GM19468 (cell line): ENCODE measurements around the gene CAMSAP3.

ENCODE experiments used
- ATAC-seq: cut with Tn5 transposase; IDR thresholded peaks from one replicate; pipeline ENCODE4 v1.9.1; 2021; ENCODE audit warnings: mild to moderate bottlenecking, moderate library complexity, moderate number of reproducible peaks; ENCODE audit not compliant: unreplicated experiment; ENCODE audit errors: extremely low read depth

Gene CAMSAP3, protein sequence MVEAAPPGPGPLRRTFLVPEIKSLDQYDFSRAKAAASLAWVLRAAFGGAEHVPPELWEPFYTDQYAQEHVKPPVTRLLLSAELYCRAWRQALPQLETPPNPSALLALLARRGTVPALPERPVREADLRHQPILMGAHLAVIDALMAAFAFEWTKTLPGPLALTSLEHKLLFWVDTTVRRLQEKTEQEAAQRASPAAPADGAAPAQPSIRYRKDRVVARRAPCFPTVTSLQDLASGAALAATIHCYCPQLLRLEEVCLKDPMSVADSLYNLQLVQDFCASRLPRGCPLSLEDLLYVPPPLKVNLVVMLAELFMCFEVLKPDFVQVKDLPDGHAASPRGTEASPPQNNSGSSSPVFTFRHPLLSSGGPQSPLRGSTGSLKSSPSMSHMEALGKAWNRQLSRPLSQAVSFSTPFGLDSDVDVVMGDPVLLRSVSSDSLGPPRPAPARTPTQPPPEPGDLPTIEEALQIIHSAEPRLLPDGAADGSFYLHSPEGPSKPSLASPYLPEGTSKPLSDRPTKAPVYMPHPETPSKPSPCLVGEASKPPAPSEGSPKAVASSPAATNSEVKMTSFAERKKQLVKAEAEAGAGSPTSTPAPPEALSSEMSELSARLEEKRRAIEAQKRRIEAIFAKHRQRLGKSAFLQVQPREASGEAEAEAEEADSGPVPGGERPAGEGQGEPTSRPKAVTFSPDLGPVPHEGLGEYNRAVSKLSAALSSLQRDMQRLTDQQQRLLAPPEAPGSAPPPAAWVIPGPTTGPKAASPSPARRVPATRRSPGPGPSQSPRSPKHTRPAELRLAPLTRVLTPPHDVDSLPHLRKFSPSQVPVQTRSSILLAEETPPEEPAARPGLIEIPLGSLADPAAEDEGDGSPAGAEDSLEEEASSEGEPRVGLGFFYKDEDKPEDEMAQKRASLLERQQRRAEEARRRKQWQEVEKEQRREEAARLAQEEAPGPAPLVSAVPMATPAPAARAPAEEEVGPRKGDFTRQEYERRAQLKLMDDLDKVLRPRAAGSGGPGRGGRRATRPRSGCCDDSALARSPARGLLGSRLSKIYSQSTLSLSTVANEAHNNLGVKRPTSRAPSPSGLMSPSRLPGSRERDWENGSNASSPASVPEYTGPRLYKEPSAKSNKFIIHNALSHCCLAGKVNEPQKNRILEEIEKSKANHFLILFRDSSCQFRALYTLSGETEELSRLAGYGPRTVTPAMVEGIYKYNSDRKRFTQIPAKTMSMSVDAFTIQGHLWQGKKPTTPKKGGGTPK

DNA sequence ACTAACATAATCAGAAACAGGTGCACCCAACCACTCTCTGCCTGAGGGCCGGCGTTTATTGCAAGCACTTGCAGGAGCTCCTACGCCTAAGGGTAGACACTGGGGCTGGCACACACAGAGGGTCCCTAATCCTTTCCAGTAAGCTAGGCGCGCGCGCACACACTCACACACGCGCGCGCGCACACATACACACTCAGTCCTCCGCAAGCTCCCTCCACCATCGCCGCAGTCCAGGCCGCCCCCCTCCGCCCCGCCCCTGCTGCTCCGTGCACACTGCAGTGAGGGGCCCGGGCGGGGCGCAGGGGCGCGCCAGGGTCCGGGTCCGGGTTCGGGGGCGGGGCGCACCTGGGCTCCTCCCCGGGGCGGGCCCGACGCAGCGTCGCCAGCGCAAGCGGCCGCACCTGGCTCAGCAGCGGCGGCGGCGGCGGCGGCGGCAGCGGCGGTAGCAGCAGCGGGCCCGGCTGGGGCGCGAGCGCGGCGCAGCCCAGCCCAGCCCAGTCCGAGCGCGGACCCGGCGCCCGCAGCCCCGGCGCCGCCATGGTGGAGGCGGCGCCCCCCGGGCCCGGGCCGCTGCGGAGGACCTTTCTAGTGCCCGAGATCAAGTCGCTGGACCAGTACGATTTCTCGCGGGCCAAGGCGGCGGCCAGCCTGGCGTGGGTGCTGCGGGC lies at the start of gene CAMSAP3:
CAMSAP3 (plus strand) TSS at position 398 of the 668 bp plus-strand sequence; CDS start at position 538, 140 bp downstream.
- ATAC-seq, result no peak

DNA sequence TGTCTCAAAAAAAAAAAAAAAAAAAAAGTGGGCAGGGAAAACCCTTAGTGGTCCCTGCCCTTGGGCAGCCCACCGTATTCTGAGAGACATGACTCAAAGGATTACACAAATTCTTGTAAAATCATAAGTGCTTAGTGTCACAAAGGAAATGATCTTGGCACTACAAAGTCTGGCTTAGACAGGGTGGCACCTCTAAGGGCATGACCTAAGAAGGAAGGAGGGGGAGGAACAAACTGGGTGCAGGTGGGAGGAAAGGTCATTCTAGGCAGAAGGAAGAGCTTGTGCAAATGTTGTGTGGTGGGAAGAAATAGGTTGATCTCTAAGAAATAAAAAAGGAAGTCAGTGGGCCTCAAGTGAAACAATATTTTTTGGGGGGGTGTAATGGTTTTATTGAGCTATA lies 49.8 kb upstream of the CAMSAP3 start:
- no peak for ATAC-seq

DNA sequence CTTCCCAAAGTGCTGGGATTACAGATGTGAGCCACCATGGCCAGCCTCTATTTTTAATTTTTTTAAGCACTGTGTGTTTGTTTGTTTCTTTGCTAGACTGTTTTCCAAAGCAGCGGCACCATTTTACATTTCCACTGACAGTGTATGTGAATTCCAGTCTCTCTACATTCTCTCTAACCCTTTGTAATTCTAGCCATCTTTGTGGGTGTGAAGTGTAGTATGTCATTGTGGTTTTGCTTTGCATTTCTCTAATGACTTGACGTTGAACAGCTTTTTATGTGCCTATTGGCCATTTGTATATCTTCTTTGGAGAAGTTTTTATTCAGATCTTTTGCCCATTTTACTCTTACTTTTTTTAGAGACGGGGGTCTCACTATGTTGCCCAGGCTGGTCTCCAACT lies 48.5 kb upstream of the CAMSAP3 start:
- ATAC-seq, result no peak

DNA sequence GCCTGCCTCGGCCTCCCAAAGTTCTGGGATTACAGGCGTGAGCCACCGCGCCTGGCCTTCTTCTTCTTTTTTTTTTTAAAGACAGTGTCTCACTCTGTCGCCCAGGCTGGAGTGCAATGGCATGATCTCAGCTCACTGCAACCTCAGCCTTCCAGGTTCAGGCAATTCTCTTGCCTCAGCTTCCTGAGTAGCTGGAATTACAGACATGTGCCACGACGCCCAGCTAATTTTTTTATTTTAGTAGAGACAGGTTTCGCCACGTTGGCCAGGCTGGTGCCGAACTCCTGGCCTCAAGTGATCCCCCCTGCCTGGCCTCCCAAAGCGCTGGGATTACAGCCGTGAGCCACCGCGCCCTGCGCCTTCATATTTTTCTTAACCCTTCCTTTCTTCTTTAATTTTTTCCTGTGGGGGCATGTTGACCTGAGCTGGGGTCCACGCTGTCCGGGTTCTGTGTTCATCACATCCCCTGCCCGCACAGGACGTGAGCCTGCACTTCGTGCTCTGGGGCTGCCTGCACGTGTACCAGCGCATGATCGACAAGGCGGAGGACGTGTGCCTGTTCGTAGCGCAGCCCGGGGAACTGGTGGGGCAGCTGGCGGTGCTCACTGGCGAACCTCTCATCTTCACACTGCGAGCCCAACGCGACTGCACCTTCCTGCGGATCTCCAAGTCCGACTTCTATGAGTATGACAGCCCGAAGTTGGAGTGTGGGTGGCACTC lies 46.1 kb upstream of the CAMSAP3 start:
- ATAC-seq, result no peak

DNA sequence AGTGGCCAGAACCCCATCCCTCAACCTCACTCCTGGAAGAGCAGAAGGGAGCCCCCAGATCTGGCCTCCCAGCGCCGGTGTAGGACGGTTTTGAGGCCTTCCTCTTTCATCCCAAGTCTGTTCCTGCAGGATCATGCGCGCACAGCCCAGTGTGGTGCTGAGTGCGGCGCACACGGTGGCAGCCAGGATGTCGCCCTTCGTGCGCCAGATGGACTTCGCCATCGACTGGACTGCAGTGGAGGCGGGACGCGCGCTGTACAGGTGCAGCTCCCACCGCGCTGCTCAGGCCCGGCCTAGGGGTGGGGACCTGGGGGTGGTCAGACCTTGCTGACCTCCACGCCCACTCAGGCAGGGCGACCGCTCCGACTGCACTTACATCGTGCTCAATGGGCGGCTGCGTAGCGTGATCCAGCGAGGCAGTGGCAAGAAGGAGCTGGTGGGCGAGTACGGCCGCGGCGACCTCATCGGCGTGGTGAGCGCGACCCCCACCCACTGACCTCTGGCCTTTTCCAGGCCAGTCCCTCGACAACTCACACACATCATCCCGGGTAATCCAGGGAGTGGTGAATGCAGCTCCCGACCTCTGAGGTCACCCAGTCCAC lies 45.4 kb upstream of the CAMSAP3 start:
- ATAC-seq, result no peak

DNA sequence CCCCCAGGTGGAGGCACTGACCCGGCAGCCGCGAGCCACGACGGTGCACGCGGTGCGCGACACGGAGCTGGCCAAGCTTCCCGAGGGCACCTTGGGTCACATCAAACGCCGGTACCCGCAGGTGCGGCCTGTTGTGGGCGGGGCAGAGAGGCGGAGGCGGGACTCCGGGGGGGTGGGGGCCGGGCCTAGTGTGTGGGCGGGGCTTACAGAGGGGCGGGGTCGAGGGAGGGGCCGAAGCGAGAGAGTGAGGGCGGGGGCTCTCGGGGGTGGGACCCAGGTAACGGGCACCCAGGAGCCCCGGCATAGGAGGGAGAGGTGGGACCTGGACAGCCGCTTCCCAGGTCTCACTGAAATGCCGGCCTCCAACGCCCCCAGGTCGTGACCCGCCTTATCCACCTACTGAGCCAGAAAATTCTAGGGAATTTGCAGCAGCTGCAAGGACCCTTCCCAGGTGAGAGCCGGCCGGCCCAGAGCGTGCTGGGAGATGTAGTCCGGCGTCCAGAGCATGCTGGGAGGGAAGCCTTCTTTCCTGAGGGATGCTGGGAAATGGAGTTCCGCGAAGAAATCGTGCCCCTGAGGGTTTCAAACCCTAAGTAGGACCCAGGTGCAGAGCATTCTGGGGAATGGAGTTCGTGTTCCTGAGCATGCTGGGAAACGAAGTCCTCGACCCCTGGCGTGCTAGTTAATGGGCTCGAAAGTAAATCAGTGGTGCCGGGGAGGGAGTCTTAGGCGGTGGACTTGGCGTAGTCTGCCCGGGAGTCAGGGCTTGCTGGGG lies 44.5 kb upstream of the CAMSAP3 start:
- ATAC-seq, result no peak

DNA sequence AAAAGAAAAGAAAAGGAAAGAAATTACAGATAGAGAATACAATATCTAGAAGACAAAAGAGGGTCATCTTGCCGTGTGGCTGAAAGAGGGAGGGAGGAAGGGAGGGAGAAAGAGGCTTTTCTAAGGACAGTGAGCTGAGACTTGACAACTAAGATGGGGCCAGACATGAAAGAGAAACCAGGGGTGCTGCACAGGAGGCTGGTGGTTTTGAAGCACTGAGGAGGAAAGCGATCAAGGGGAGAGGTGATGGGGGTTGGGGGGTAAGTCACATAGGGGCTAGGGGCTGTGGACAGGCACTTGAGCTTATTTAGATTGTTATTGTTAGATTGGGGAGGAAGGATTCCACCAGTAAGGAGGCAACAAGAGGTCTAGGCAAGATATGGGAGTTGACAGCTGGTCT lies 42.9 kb upstream of the CAMSAP3 start:
- no peak for ATAC-seq

DNA sequence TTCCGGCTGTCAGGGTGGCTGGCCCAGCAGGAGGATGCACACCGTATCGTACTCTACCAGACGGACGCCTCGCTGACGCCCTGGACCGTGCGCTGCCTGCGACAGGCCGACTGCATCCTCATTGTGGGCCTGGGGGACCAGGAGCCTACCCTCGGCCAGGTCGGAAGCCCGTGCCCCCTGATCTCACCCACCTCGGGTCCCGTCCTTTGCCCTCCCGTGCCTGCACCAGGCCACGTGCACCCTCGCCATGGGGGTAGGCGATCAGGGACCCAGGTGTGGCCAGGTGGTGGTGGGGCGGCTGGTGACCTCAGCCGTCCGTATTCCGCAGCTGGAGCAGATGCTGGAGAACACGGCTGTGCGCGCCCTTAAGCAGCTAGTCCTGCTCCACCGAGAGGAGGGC lies 41.1 kb upstream of the CAMSAP3 start:
- no peak for ATAC-seq

DNA sequence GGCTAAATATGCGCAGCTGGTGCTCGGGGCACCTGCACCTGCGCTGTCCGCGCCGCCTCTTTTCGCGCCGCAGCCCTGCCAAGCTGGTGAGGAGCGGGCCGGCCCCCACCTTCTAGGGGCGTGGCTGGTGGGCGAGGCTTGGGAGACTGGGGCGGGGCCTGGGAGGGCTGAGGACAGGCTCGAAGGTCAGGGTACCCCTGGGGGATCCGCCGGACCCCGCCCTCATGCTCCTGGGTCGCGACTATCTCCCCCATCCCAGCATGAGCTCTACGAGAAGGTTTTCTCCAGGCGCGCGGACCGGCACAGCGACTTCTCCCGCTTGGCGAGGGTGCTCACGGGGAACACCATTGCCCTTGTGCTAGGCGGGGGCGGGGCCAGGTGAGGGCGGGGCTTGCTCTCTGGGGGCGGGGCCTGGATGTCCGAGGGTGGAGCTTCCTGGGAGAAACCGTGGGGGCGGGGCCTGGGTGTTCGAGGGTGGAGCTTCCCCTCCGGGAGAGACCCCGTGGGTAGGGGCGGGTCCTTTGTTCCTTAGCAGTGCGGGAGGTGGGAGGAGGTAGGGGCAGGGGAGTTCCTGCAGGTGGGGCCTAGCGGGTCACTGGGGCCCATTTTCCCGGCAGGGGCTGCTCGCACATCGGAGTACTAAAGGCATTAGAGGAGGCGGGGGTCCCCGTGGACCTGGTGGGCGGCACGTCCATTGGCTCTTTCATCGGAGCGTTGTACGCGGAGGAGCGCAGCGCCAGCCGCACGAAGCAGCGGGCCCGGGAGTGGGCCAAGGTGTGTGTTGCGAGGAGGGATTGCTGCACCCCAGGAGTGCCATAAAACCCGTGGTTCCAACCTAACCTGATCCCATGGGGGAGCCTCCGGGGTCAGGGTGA lies 40.4 kb upstream of the CAMSAP3 start:
- ATAC-seq, result no peak

DNA sequence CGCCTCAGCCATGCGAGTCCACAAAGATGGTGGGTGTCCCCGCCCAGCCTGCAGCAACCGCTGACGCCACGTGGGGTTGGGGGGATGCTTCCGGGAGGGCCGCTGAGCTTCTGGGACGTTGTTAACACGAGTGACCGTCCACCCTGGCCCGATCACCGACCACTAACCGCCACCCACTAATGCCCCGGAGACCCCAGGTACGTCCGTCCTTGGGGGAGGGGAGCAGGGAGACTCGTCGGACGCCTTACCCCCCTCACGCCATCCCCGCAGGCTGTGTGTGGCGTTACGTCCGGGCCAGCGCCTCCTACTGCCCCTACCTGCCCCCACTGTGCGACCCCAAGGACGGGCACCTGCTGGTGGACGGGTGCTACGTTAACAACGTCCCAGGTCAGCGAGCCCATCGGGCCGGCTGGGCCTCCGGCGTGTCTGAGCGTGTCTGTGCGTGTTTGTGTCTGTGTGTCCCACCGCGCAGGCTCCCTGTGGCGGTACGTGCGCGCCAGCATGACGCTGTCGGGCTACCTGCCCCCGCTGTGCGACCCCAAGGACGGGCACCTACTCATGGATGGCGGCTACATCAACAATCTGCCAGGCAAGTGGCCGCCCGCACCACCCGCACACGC lies 38.9 kb upstream of the CAMSAP3 start:
- ATAC-seq, result no peak

DNA sequence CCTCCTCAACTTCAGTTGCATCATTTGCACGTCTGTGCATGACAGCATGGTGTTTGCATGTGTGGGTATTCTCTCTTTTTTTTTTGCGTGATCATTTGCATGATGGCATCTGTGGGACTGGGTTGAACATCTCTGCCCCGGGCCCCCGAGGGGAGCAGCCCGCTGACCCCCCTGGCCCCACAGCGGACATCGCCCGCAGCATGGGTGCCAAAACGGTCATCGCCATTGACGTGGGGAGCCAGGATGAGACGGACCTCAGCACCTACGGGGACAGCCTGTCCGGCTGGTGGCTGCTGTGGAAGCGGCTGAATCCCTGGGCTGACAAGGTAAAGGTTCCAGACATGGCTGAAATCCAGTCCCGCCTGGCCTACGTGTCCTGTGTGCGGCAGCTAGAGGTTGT lies 37.0 kb upstream of the CAMSAP3 start:
- no peak for ATAC-seq

DNA sequence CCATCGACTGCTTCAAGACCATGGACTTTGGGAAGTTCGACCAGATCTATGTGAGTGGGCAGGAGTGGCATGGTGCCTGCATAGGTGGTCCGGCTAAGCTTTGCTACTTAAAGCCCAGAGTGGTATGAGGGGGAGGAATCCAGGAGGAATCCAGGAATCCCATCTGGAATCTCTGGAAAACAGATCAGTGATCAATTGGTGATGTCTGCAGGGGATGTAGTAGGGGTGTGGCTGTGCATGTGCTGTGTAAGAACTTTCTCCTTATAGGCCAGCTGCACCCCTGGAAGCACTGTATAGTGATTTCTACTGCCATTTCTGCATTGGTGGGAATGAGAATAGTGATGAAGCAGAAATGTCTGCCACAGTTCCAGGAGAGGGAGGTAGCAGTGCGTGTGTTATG lies 36.6 kb upstream of the CAMSAP3 start:
- ATAC-seq, result no peak

DNA sequence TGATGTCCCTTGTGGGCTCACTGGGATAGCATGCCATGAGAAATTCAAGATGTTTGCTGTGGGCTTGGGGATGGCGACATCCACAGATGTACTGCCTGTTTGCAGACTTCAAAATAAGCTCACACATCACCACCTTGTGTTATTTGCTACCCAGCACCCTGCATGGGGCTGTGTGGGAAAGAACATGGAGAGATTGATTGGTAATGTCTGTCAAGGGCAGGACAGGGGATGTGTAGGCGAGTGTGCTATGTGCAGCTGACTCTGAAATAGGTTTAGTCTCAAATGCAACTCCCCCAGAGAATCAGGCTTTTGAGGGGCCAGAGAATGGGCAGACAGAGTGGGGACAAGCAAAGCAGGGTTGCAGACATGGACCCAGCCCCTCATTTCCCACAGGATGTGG lies 35.4 kb upstream of the CAMSAP3 start:
- no peak for ATAC-seq

DNA sequence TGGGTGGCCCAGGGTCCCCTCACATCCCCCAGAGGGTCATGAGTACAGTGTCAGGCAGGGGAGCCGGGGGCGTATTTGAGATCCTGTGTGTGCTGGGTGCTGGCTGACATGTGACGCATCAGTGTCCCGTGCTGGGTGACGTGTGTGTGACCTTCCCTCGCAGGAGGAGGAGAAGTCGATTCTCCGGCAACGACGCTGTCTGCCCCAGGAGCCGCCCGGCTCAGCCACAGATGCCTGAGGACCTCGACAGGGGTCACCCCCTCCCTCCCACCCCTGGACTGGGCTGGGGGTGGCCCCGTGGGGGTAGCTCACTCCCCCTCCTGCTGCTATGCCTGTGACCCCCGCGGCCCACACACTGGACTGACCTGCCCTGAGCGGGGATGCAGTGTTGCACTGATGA lies 34.3 kb upstream of the CAMSAP3 start:
- no peak for ATAC-seq

DNA sequence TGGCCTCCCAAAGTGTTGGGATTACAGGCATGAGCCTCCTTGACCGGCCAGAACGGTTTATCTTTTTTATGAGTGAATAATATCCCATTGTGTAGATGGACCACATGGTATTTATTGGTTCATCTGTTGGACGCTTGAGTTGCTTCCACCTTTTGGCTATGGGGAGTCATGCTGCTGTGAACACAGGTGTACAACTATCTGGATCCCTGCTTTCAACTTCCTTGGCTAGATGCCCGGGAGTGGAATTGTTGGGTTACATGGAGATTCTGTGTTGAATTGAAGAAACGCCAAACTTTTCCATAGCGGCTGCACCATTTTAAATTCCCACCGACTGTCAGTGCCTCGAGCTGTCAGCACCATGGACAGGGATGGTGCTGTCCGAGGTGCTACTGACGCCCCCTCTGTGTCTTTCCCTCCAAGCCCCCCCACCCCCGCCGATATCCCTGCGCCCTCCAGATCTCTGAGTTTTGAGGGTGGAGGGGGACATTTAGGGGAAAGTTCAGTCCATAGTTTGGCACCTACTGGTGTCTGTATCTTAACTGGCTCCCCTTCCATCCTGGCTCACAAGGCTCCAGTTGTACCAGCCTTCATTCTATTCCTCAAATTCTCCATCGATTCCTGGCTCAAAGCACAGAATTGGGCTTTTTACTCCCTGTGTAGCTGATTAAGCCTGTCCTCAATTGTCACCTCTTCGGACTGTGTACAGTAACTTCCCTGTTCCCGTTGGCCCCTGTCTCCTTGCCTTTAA lies 32.8 kb upstream of the CAMSAP3 start:
- ATAC-seq, result no peak

DNA sequence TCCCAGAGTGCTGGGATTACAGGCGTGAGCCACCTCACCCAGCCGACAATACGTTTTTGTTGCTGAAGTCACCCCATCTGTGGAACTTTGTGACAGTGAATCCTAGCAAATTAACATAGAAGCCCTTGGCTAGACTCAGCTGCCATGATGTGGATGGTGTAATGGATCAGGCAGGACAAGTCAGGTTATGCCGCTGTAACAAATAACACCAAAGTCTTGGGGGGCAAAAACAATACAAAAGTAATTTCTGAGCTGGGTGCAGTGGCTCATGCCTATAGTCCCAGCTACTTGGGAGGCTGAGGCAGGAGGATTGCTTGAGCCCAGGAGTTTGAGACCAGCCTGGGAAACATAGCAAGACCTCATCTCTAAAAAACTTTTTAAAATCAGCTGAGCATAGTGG lies 30.8 kb upstream of the CAMSAP3 start:
- ATAC-seq, result no peak
